ENCODE results near the gene TMEM236. TPM values are rescaled to one million over a fixed set of nuclear protein-coding genes. Genes with fewer than 3 reads are reported as not detected.

Gene TMEM236
- total and polyA plus RNA-seq, 2 donors (not counting 3 experiments of a cell fraction or from before 2014, with no cell fraction given): 0.24 to 0.29 TPM

- H2AFZ ChIP-seq (ENCODE audit: low read depth, low read length): no peak overlapping the region
- FAIRE-seq: peak; percentile 60
Observed at GRCh38 chr10:17835688-17836087, 83.7 kb downstream of the TMEM236 start.

More at GRCh38 chr10:17835688-17836087, 83.7 kb downstream of the TMEM236 start:
- Histone ChIP-seq H3K9me3 (replicated peaks; ENCODE audit: control insufficient read depth, insufficient read depth, low read length) (no peaks in the 10 kb centered on the region), H3K9ac (replicated peaks; ENCODE audit: extremely low read depth, insufficient read depth, low read length) (no peak overlapping the region), H3K9me1 (replicated peaks; ENCODE audit: control insufficient read depth, extremely low read depth, insufficient read depth, low read length) (no peaks in the 10 kb centered on the region), H3K4me1 (ENCODE audit: control insufficient read depth, extremely low read depth, insufficient read depth, low read length) (peaks cover 20% of the 10 kb centered on the region), H3K4me3 (replicated peaks in 1 of 3; ENCODE audit: insufficient read depth in 1 of 3, low read depth in 1 of 3, low read length in 3 of 3) (no peak overlapping the region), H4K20me1 (replicated peaks; ENCODE audit: control insufficient read depth, extremely low read depth, insufficient read depth, low read length) (no peaks in the 10 kb centered on the region), H3K79me2 (ENCODE audit: control insufficient read depth, insufficient read depth, low read length) (no peaks in the 10 kb centered on the region), H3K27ac (ENCODE audit: insufficient read depth, low read depth, low read length) (no peak overlapping the region), H3K4me2 (ENCODE audit: insufficient read depth, low read length) (peak overlapping the region; percentile 25), H3K36me3 (ENCODE audit: control insufficient read depth in 2 of 2, extremely low read depth in 1 of 2, insufficient read depth in 2 of 2, low read length in 2 of 2) (no peaks in the 10 kb centered on the region), H3K27me3 (ENCODE audit: control insufficient read depth in 2 of 2, insufficient read depth in 2 of 2, low read length in 2 of 2) (no peaks in the 10 kb centered on the region)
- CTCF ChIA-PET: interaction anchor here (0.5 to 3.4 kb wide), 5 partner anchors 9 to 51 kb away, joined by 3 to 14 read pairs (median 3); no protein-coding TSS in a partner anchor
- TF ChIP-seq MAX (IDR thresholded peaks at IDR 0.05; ENCODE audit: insufficient read depth, insufficient read length): no peak
- TF ChIP-seq MYC (IDR thresholded peaks at IDR 0.05; ENCODE audit: low read depth, low read length): no peak
- peak; percentile 25 for TF ChIP-seq FOS (IDR thresholded peaks at IDR 0.05; ENCODE audit: borderline replicate concordance, insufficient read depth, low read length)
- TF ChIP-seq POLR2AphosphoS5 (IDR thresholded peaks at IDR 0.05; ENCODE audit: insufficient read depth, low read depth, low read length): no peak
- TF ChIP-seq EZH2 (IDR thresholded peaks at IDR 0.05; ENCODE audit: borderline replicate concordance, low read depth, low read length, severe bottlenecking): no peak
- TF ChIP-seq JUN (IDR thresholded peaks at IDR 0.05; ENCODE audit: borderline replicate concordance, insufficient read depth, insufficient read length, low read depth): peak; percentile 38
- no peak for TF ChIP-seq POLR2A (IDR thresholded peaks at IDR 0.05; ENCODE audit: low read depth, low read length)
- no peak for TF ChIP-seq GATA2 (IDR thresholded peaks at IDR 0.05; ENCODE audit: insufficient read depth, insufficient read length, low read depth, low read length)
- TF ChIP-seq, protein P1, sequence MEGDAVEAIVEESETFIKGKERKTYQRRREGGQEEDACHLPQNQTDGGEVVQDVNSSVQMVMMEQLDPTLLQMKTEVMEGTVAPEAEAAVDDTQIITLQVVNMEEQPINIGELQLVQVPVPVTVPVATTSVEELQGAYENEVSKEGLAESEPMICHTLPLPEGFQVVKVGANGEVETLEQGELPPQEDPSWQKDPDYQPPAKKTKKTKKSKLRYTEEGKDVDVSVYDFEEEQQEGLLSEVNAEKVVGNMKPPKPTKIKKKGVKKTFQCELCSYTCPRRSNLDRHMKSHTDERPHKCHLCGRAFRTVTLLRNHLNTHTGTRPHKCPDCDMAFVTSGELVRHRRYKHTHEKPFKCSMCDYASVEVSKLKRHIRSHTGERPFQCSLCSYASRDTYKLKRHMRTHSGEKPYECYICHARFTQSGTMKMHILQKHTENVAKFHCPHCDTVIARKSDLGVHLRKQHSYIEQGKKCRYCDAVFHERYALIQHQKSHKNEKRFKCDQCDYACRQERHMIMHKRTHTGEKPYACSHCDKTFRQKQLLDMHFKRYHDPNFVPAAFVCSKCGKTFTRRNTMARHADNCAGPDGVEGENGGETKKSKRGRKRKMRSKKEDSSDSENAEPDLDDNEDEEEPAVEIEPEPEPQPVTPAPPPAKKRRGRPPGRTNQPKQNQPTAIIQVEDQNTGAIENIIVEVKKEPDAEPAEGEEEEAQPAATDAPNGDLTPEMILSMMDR (IDR thresholded peaks at IDR 0.05; ENCODE audit: extremely low read depth in 1 of 2, insufficient read depth in 1 of 2, low read depth in 1 of 2, low read length in 2 of 2): no peak
- no TSS peak for BruUV-seq (replicated peaks)
- DNase-seq (ENCODE audit: low read depth, low spot score): no peak
- POLR2A ChIA-PET: no interaction called here
- intact Hi-C loops (cut with micrococcal nuclease) (loop anchor here (2.0 to 5.0 kb wide), 3 partner anchors 53 to 193 kb away; partner anchors contain the start of gene STAM), dilution Hi-C loops (cut with MboI; ENCODE audit: extremely low pct_ligation_motif_present, low sequenced_read_pairs) (no loop called here)
